Measurements from ENCODE around the gene SYDE1.

- TF ChIP-seq ZNF317 (CRISPR knock-in tag; IDR thresholded peaks at IDR 0.05; ENCODE audit: borderline replicate concordance, low read depth) = no peak
- no peak for TF ChIP-seq CTCF (IDR thresholded peaks at IDR 0.05)
- TF ChIP-seq ZNF263 (CRISPR knock-in tag; IDR thresholded peaks at IDR 0.05; ENCODE audit: low read depth) = no peak
- TF ChIP-seq ZSCAN18 (CRISPR knock-in tag; IDR thresholded peaks at IDR 0.05) = no peak
- TF ChIP-seq CREB1 (CRISPR knock-in tag; IDR thresholded peaks at IDR 0.05) = no peak
- no peak for TF ChIP-seq NR1H2 (CRISPR knock-in tag; IDR thresholded peaks at IDR 0.05)
- no peak for TF ChIP-seq SMAD3 (CRISPR knock-in tag; IDR thresholded peaks at IDR 0.05; ENCODE audit: borderline replicate concordance)
- no peak for TF ChIP-seq GABPB1 (CRISPR knock-in tag; IDR thresholded peaks at IDR 0.05)
These were observed 15.3 kb downstream of the SYDE1 start for GRCh38 chr19:15122331-15123030.
